Endothelial cell of umbilical vein (primary cell): ENCODE measurements around the gene ACP1. TPM values are rescaled to one million over a fixed set of nuclear protein-coding genes. Genes with fewer than 3 reads are reported as not detected.

Experiments used
- BruUV-seq: library from RNA; stranded (reverse); fragments of 400-500 nt; replicated peaks from 2 replicates; lab custom pipeline; 2021; lab: Mats Ljungman, UMichigan
- CTCF ChIA-PET: fragments of 300-600, 350-600 bp; sonication (Branson Sonifier 250); formaldehyde crosslinking; loops from one replicate; lab custom pipeline; 2021; ENCODE audit warnings: antibody characterized with exemption, inconsistent platforms; lab: Charles Lee
- POLR2A ChIA-PET: fragments of 300-600, 350-600 bp; sonication (Branson Sonifier 250); formaldehyde crosslinking; loops from one replicate; lab custom pipeline; 2021; ENCODE audit warnings: antibody characterized with exemption, inconsistent platforms; lab: Charles Lee
- DNase-seq: peaks from one replicate; pipeline ENCODE4 v3.0.0-alpha.2; 2011; ENCODE audit warnings: low read depth, low spot score
- FAIRE-seq: peaks from 2 replicates; lab custom pipeline; 2011; peaks lifted over from hg19 to GRCh38; lab: Jason Lieb, UNC
- H2AFZ ChIP-seq: 2 replicates; pipeline ENCODE4 v1.6.0; 2012; ENCODE audit warnings: low read depth, low read length, control low read depth, inconsistent platforms
- H3K27ac ChIP-seq: 2 replicates; pipeline ENCODE4 v1.5.1; 2011; ENCODE audit warnings: low read depth, mild to moderate bottlenecking, control low read depth, low read length, moderate library complexity; ENCODE audit not compliant: insufficient read depth
- H3K27me3 ChIP-seq, 2 experiments: 2 replicates each; pipeline versions ENCODE4 v1.6.0 to v1.6.1; 2011; ENCODE audit warnings: low read length in 2 of 2, mixed read lengths in 1 of 2; ENCODE audit not compliant: control insufficient read depth in 2 of 2, insufficient read depth in 2 of 2
- H3K36me3 ChIP-seq, 2 experiments: 2 replicates in 1 of 2; 3 replicates in 1 of 2; pipeline ENCODE4 v1.5.1; 2011; ENCODE audit warnings: low read length in 2 of 2, mild to moderate bottlenecking in 1 of 2, moderate library complexity in 1 of 2; ENCODE audit not compliant: control insufficient read depth in 2 of 2, insufficient read depth in 2 of 2; ENCODE audit errors: extremely low read depth in 1 of 2
- H3K4me1 ChIP-seq: 3 replicates; pipeline ENCODE4 v1.5.1; 2011; ENCODE audit warnings: mild to moderate bottlenecking, low read length; ENCODE audit not compliant: control insufficient read depth, insufficient read depth; ENCODE audit errors: extremely low read depth
- H3K4me2 ChIP-seq: 2 replicates; pipeline ENCODE4 v1.6.1; 2011; ENCODE audit warnings: low read length, control low read depth, mixed read lengths; ENCODE audit not compliant: insufficient read depth
- H3K4me3 ChIP-seq, 3 experiments: fragments of 200-600 bp in 1 of 3; sonication (generic), shearing (Covaris generic) in 1 of 3; replicated peaks in 1 of 3; 2 replicates each; pipeline ENCODE4 v1.5.1; 2011 to 2016; ENCODE audit warnings: control low read depth in 3 of 3, low read length in 3 of 3, mild to moderate bottlenecking in 2 of 3, inconsistent platforms in 1 of 3, low read depth in 1 of 3, moderate library complexity in 1 of 3; ENCODE audit not compliant: insufficient read depth in 1 of 3
- H3K79me2 ChIP-seq: 2 replicates; pipeline ENCODE4 v1.6.0; 2012; ENCODE audit warnings: low read length, inconsistent platforms; ENCODE audit not compliant: control insufficient read depth, insufficient read depth
- H3K9ac ChIP-seq: replicated peaks from 2 replicates; pipeline ENCODE3; 2011; ENCODE audit warnings: low read length, control low read depth; ENCODE audit not compliant: insufficient read depth; ENCODE audit errors: extremely low read depth
- H3K9me1 ChIP-seq: replicated peaks from 3 replicates; pipeline ENCODE4 v1.6.0; 2011; ENCODE audit warnings: mild to moderate bottlenecking, low read length; ENCODE audit not compliant: control insufficient read depth, insufficient read depth; ENCODE audit errors: extremely low read depth
- H3K9me3 ChIP-seq: replicated peaks from 2 replicates; pipeline ENCODE4 v1.5.1; 2012; ENCODE audit warnings: low read length, inconsistent platforms; ENCODE audit not compliant: control insufficient read depth, insufficient read depth
- H4K20me1 ChIP-seq: replicated peaks from 2 replicates; pipeline ENCODE3; 2011; ENCODE audit warnings: mild to moderate bottlenecking, low read length; ENCODE audit not compliant: control insufficient read depth, insufficient read depth; ENCODE audit errors: extremely low read depth
- CTCF ChIP-seq, 2 donors: IDR thresholded peaks; 1 replicate in 1 of 2; 2 replicates in 1 of 2; pipeline ENCODE4 v1.5.1; 2011; ENCODE audit warnings: low read length in 2 of 2, mild to moderate bottlenecking in 2 of 2, moderate library complexity in 2 of 2, control low read depth in 1 of 2, inconsistent platforms in 1 of 2, low read depth in 1 of 2; ENCODE audit not compliant: insufficient read depth in 1 of 2; ENCODE audit errors: extremely low read depth in 1 of 2
- EZH2 ChIP-seq: IDR thresholded peaks from 2 replicates; pipeline ENCODE4 v1.6.1; 2012; ENCODE audit warnings: borderline replicate concordance, low read depth, mild to moderate bottlenecking, moderate library complexity, low read length, inconsistent platforms; ENCODE audit not compliant: severe bottlenecking
- FOS ChIP-seq: IDR thresholded peaks from 2 replicates; pipeline ENCODE4 v1.6.1; 2011; ENCODE audit warnings: mild to moderate bottlenecking, low read length, moderate library complexity, borderline replicate concordance; ENCODE audit not compliant: insufficient read depth
- GATA2 ChIP-seq: IDR thresholded peaks from 2 replicates; pipeline ENCODE4 v1.7.0; 2011; ENCODE audit warnings: low read depth, mild to moderate bottlenecking, moderate library complexity, mixed read lengths, low read length; ENCODE audit not compliant: insufficient read length, insufficient read depth
- JUN ChIP-seq: IDR thresholded peaks from 2 replicates; pipeline ENCODE4 v1.6.1; 2011; ENCODE audit warnings: borderline replicate concordance, low read depth; ENCODE audit not compliant: insufficient read length, insufficient read depth
- MYC ChIP-seq: IDR thresholded peaks from one replicate; pipeline ENCODE4 v1.6.1; 2011; ENCODE audit warnings: mild to moderate bottlenecking, low read depth, low read length
- POLR2A ChIP-seq: IDR thresholded peaks from 2 replicates; pipeline ENCODE4 v1.6.1; 2012; ENCODE audit warnings: low read depth, mild to moderate bottlenecking, control low read depth, low read length
- POLR2AphosphoS5 ChIP-seq: IDR thresholded peaks from 2 replicates; pipeline ENCODE4 v1.6.1; 2012; ENCODE audit warnings: low read depth, mild to moderate bottlenecking, control low read depth, low read length, moderate library complexity; ENCODE audit not compliant: insufficient read depth
- dilution Hi-C: fragments of 300-500 bp; cut with MboI; formaldehyde crosslinking; loops from one replicate; pipeline ENCODE4 v1.15.0; 2019; ENCODE audit warnings: low sequenced_read_pairs; ENCODE audit not compliant: extremely low pct_ligation_motif_present
- intact Hi-C: fragments of 100-400 bp; cut with micrococcal nuclease; formaldehyde crosslinking; loops from one replicate; pipeline ENCODE4 v1.10.0; 2022
- polyA plus RNA-seq, 4 experiments: library from polyadenylated mRNA; depleted of rRNA in 3 of 4; stranded (reverse) in 3 of 4; unstranded in 1 of 4; fragments of >200 nt; gene quantifications; 2 replicates each; pipeline versions ENCODE4 v1.2.1 to v1.2.3, GENCODE V29; 2011 to 2012; ENCODE audit warnings: missing spikeins in 1 of 4
- total RNA-seq: library from RNA; stranded (reverse); gene quantifications from 2 replicates; pipeline ENCODE4 v1.2.3, GENCODE V29; 2021
- TF ChIP-seq, protein P1 (sequence below): IDR thresholded peaks from 2 replicates; pipeline ENCODE4 v1.6.1; 2011; ENCODE audit not compliant: insufficient read depth, insufficient read length

ACP1 gene
- total and polyA plus RNA-seq, 2 donors (not counting 3 experiments of a cell fraction or from before 2014, with no cell fraction given) = 63.4 to 80.2 TPM

GRCh38 chr2:273333-273732 lies 8.6 kb downstream of the ACP1 start:
- ChIA-PET POLR2A (no interaction called here), CTCF (interaction anchor here (1.4 kb wide), 2 partner anchors 17 to 27 kb away, joined by 3 to 5 read pairs; no protein-coding TSS in a partner anchor)
- intact Hi-C loops (no loop called here), dilution Hi-C loops (no loop called here)
- no peak overlapping the region for H3K4me3 ChIP-seq
- no peak overlapping the region for H2AFZ ChIP-seq
- TF ChIP-seq CTCF (IDR thresholded peaks at IDR 0.05; ENCODE audit: extremely low read depth in 1 of 2, insufficient read depth in 1 of 2, low read depth in 1 of 2, low read length in 2 of 2) (no peak), EZH2 (no peak), GATA2 (no peak), POLR2A (no peak), FOS (no peak), POLR2AphosphoS5 (no peak), MYC (no peak), JUN (no peak)
- TF ChIP-seq, protein P1, sequence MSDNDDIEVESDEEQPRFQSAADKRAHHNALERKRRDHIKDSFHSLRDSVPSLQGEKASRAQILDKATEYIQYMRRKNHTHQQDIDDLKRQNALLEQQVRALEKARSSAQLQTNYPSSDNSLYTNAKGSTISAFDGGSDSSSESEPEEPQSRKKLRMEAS = no peak
- H3K36me3 ChIP-seq = peaks cover 4 to 18% of the 10 kb centered on the region in 2 experiments
- H3K4me2 ChIP-seq = no peak overlapping the region
- no peak for DNase-seq
- no peak for FAIRE-seq
- H3K27ac ChIP-seq = no peak overlapping the region
- BruUV-seq = no TSS peak
- H3K9me3 ChIP-seq = no peaks in the 10 kb centered on the region
- no peaks in the 10 kb centered on the region for H3K4me1 ChIP-seq
- peaks cover 2% of the 10 kb centered on the region for H4K20me1 ChIP-seq
- H3K79me2 ChIP-seq = peaks cover 70% of the 10 kb centered on the region
- H3K9me1 ChIP-seq = no peaks in the 10 kb centered on the region
- H3K9ac ChIP-seq = no peak overlapping the region
- no peaks in the 10 kb centered on the region for H3K27me3 ChIP-seq
